GM23338 (cell line): ENCODE measurements around the gene BORCS8. TPM values are rescaled to one million over a fixed set of nuclear protein-coding genes. Genes with fewer than 3 reads are reported as not detected.

Experiments
- ATAC-seq: fragments of 200-7000 bp; cut with Tn5 transposase; 3 replicates; pipeline ENCODE4 v1.9.1; 2020
- DNase-seq: peaks from one replicate; pipeline ENCODE4 v3.0.0-alpha.2; 2015; ENCODE audit warnings: low spot score
- H2AFZ ChIP-seq: fragments of 200-600 bp; sonication (generic); 2 replicates; pipeline ENCODE4 v1.8.0; 2016; ENCODE audit warnings: antibody characterized with exemption, mild to moderate bottlenecking, moderate library complexity
- H3F3A ChIP-seq: fragments of 200-600 bp; sonication (generic); replicated peaks from 2 replicates; pipeline ENCODE4 v1.8.0; 2017; ENCODE audit warnings: antibody characterized with exemption, mixed run types, low read depth
- H3K27ac ChIP-seq: fragments of 200-600 bp; sonication (generic); 2 replicates; pipeline ENCODE4 v1.6.1; 2016; ENCODE audit warnings: low read depth
- H3K27me3 ChIP-seq: fragments of 200-600 bp; sonication (generic); 2 replicates; pipeline ENCODE4 v1.8.0; 2016; ENCODE audit warnings: mild to moderate bottlenecking, mixed run types, moderate library complexity; ENCODE audit not compliant: insufficient read depth
- H3K36me3 ChIP-seq: fragments of 200-600 bp; sonication (generic); 2 replicates; pipeline ENCODE4 v1.8.0; 2016; ENCODE audit warnings: mild to moderate bottlenecking; ENCODE audit not compliant: insufficient read depth
- H3K4me1 ChIP-seq: fragments of 200-600 bp; sonication (generic); 2 replicates; pipeline ENCODE4 v1.8.0; 2016; ENCODE audit warnings: mild to moderate bottlenecking, moderate library complexity; ENCODE audit not compliant: insufficient read depth
- H3K4me2 ChIP-seq: fragments of 200-600 bp; sonication (generic); 2 replicates; pipeline ENCODE4 v1.7.1; 2017; ENCODE audit warnings: mixed run types
- H3K4me3 ChIP-seq: fragments of 200-600 bp; sonication (generic); 2 replicates; pipeline ENCODE4 v1.6.1; 2016; ENCODE audit warnings: mixed run types
- H3K79me2 ChIP-seq: fragments of 200-600 bp; sonication (generic); replicated peaks from 2 replicates; pipeline ENCODE4 v1.8.0; 2017; ENCODE audit warnings: mild to moderate bottlenecking; ENCODE audit not compliant: insufficient read depth
- H3K9me2 ChIP-seq: fragments of 200-600 bp; sonication (generic); 2 replicates; pipeline ENCODE4 v1.8.0; 2017; ENCODE audit not compliant: insufficient read depth
- H4K20me1 ChIP-seq: fragments of 200-600 bp; sonication (generic); replicated peaks from 2 replicates; pipeline ENCODE4 v1.8.0; 2017; ENCODE audit warnings: mild to moderate bottlenecking; ENCODE audit not compliant: insufficient read depth
- H3K27ac Mint-ChIP-seq: 2 replicates; pipeline ENCODE4 v1.8.0; 2020; ENCODE audit warnings: inconsistent platforms, mild to moderate bottlenecking, moderate library complexity, mixed read lengths
- H3K27me3 Mint-ChIP-seq: 3 replicates; pipeline ENCODE4 v1.8.0; 2022; ENCODE audit warnings: low read depth, mild to moderate bottlenecking, moderate library complexity, mixed read lengths, inconsistent platforms; ENCODE audit not compliant: insufficient read depth, poor library complexity
- H3K36me3 Mint-ChIP-seq: 3 replicates; pipeline ENCODE4 v1.8.0; 2021; ENCODE audit warnings: low read depth, mild to moderate bottlenecking, inconsistent platforms, moderate library complexity, mixed read lengths
- H3K4me1 Mint-ChIP-seq: 3 replicates; pipeline ENCODE4 v1.8.0; 2020; ENCODE audit warnings: mild to moderate bottlenecking, inconsistent platforms, mixed read lengths
- H3K4me3 Mint-ChIP-seq: 3 replicates; pipeline ENCODE4 v1.8.0; 2021; ENCODE audit warnings: moderate library complexity, mild to moderate bottlenecking, inconsistent platforms, mixed read lengths
- H3K9me3 Mint-ChIP-seq: 3 replicates; pipeline ENCODE4 v1.8.0; 2020; ENCODE audit warnings: moderate library complexity, mild to moderate bottlenecking, inconsistent platforms, mixed read lengths
- CREB1 ChIP-seq: fragments of 250-450 bp; sonication (Bioruptor Pico); IDR thresholded peaks from 2 replicates; pipeline ENCODE4 v1.5.0; 2020; ENCODE audit warnings: low read depth, mild to moderate bottlenecking, moderate library complexity
- EZH2 ChIP-seq: fragments of 200-600 bp; sonication (generic); IDR thresholded peaks from one replicate; pipeline ENCODE4 v1.8.0; 2017; ENCODE audit warnings: antibody characterized with exemption, mild to moderate bottlenecking, low read depth; ENCODE audit not compliant: unreplicated experiment
- EZH2phosphoT487 ChIP-seq: fragments of 200-600 bp; sonication (generic); IDR thresholded peaks from one replicate; pipeline ENCODE4 v1.8.1; 2018; ENCODE audit warnings: antibody characterized with exemption; ENCODE audit not compliant: unreplicated experiment
- JUNB ChIP-seq: IDR thresholded peaks from one replicate; pipeline ENCODE4 v1.6.1; 2016; ENCODE audit warnings: antibody characterized with exemption; ENCODE audit not compliant: unreplicated experiment
- NANOG ChIP-seq: IDR thresholded peaks from 2 replicates; pipeline ENCODE4 v1.6.1; 2016; ENCODE audit warnings: antibody characterized with exemption, borderline replicate concordance
- POLR2AphosphoS5 ChIP-seq: IDR thresholded peaks from 2 replicates; pipeline ENCODE4 v1.6.1; 2016; ENCODE audit warnings: antibody characterized with exemption, low read depth
- STAT1 ChIP-seq: IDR thresholded peaks from one replicate; pipeline ENCODE4 v1.6.1; 2016; ENCODE audit warnings: antibody characterized with exemption; ENCODE audit not compliant: unreplicated experiment
- ZNF114 ChIP-seq: fragments of 250-450 bp; sonication (Bioruptor Pico); IDR thresholded peaks from 2 replicates; pipeline ENCODE4 v1.5.0; 2020; ENCODE audit warnings: mild to moderate bottlenecking, moderate library complexity
- ZNF331 ChIP-seq: fragments of 250-450 bp; sonication (Bioruptor Pico); IDR thresholded peaks from 2 replicates; pipeline ENCODE4 v1.5.0; 2020; ENCODE audit warnings: low read depth, mild to moderate bottlenecking, moderate library complexity
- polyA plus RNA-seq: library from polyadenylated mRNA; unstranded; fragments of >200 nt; fragmentation: Nextera tagmentation; extraction: Ambion mirVana; gene quantifications from 2 replicates; pipeline ENCODE4 v1.2.1, GENCODE V29; 2016
- total RNA-seq: library from RNA; depleted of rRNA; stranded (reverse); fragments of >200 nt; shearing (Covaris generic); gene quantifications from 2 replicates; pipeline ENCODE4 v1.2.3, GENCODE V29; 2014
- TF ChIP-seq, protein P1 (sequence below): IDR thresholded peaks from 2 replicates; pipeline ENCODE4 v1.6.1; 2016; ENCODE audit warnings: antibody characterized with exemption
- TF ChIP-seq, protein P2 (sequence below): IDR thresholded peaks from one replicate; pipeline ENCODE4 v1.6.1; 2018; ENCODE audit warnings: antibody characterized with exemption; ENCODE audit not compliant: unreplicated experiment
- TF ChIP-seq, protein P3 (sequence below): fragments of 250-450 bp; sonication (Bioruptor Pico); IDR thresholded peaks from 2 replicates; pipeline ENCODE4 v1.5.0; 2020; ENCODE audit warnings: mild to moderate bottlenecking, moderate library complexity
- TF ChIP-seq, protein P4 (sequence below), 2 experiments: fragments of 200-600 bp in 1 of 2; sonication (generic) in 1 of 2; conservative IDR thresholded peaks; 2 replicates each; pipeline versions ENCODE4 v1.5.1 to v1.6.1; 2016 to 2017; ENCODE audit warnings: antibody characterized with exemption in 2 of 2, low read depth in 2 of 2, mild to moderate bottlenecking in 2 of 2, moderate library complexity in 1 of 2

BORCS8 gene
- total and polyA plus RNA-seq, 2 experiments from 2014 or later, result 15.1 to 18.8 TPM

DNA sequence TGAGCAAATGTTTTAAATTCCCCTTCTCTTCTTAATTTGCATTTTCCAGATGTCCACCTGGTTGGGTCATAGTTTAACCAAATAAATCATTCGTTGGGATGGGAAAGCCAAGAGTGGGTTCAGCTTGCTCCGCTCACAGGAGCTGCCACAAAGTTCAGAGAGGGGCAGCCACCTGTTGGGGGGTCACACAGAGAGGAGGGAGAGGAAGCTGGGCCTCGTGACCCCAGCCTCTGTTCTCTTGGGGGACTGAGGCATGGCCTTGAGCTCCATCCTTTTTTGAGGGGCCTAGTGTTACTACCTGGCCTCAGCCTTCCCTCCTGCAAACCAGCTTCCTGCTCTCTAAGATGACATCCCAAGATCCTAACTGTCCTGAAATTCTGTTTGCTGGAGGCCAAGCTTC lies 24.3 kb downstream of the BORCS8 start:
- no peak for TF ChIP-seq STAT1
- TF ChIP-seq CREB1 (CRISPR knock-in tag), result no peak
- TF ChIP-seq, protein P1, sequence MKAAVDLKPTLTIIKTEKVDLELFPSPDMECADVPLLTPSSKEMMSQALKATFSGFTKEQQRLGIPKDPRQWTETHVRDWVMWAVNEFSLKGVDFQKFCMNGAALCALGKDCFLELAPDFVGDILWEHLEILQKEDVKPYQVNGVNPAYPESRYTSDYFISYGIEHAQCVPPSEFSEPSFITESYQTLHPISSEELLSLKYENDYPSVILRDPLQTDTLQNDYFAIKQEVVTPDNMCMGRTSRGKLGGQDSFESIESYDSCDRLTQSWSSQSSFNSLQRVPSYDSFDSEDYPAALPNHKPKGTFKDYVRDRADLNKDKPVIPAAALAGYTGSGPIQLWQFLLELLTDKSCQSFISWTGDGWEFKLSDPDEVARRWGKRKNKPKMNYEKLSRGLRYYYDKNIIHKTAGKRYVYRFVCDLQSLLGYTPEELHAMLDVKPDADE, result no peak
- TF ChIP-seq JUNB, result no peak
- TF ChIP-seq, protein P2, sequence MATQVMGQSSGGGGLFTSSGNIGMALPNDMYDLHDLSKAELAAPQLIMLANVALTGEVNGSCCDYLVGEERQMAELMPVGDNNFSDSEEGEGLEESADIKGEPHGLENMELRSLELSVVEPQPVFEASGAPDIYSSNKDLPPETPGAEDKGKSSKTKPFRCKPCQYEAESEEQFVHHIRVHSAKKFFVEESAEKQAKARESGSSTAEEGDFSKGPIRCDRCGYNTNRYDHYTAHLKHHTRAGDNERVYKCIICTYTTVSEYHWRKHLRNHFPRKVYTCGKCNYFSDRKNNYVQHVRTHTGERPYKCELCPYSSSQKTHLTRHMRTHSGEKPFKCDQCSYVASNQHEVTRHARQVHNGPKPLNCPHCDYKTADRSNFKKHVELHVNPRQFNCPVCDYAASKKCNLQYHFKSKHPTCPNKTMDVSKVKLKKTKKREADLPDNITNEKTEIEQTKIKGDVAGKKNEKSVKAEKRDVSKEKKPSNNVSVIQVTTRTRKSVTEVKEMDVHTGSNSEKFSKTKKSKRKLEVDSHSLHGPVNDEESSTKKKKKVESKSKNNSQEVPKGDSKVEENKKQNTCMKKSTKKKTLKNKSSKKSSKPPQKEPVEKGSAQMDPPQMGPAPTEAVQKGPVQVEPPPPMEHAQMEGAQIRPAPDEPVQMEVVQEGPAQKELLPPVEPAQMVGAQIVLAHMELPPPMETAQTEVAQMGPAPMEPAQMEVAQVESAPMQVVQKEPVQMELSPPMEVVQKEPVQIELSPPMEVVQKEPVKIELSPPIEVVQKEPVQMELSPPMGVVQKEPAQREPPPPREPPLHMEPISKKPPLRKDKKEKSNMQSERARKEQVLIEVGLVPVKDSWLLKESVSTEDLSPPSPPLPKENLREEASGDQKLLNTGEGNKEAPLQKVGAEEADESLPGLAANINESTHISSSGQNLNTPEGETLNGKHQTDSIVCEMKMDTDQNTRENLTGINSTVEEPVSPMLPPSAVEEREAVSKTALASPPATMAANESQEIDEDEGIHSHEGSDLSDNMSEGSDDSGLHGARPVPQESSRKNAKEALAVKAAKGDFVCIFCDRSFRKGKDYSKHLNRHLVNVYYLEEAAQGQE, result no peak
- no peak for TF ChIP-seq ZNF331 (CRISPR knock-in tag)
- TF ChIP-seq, protein P3, sequence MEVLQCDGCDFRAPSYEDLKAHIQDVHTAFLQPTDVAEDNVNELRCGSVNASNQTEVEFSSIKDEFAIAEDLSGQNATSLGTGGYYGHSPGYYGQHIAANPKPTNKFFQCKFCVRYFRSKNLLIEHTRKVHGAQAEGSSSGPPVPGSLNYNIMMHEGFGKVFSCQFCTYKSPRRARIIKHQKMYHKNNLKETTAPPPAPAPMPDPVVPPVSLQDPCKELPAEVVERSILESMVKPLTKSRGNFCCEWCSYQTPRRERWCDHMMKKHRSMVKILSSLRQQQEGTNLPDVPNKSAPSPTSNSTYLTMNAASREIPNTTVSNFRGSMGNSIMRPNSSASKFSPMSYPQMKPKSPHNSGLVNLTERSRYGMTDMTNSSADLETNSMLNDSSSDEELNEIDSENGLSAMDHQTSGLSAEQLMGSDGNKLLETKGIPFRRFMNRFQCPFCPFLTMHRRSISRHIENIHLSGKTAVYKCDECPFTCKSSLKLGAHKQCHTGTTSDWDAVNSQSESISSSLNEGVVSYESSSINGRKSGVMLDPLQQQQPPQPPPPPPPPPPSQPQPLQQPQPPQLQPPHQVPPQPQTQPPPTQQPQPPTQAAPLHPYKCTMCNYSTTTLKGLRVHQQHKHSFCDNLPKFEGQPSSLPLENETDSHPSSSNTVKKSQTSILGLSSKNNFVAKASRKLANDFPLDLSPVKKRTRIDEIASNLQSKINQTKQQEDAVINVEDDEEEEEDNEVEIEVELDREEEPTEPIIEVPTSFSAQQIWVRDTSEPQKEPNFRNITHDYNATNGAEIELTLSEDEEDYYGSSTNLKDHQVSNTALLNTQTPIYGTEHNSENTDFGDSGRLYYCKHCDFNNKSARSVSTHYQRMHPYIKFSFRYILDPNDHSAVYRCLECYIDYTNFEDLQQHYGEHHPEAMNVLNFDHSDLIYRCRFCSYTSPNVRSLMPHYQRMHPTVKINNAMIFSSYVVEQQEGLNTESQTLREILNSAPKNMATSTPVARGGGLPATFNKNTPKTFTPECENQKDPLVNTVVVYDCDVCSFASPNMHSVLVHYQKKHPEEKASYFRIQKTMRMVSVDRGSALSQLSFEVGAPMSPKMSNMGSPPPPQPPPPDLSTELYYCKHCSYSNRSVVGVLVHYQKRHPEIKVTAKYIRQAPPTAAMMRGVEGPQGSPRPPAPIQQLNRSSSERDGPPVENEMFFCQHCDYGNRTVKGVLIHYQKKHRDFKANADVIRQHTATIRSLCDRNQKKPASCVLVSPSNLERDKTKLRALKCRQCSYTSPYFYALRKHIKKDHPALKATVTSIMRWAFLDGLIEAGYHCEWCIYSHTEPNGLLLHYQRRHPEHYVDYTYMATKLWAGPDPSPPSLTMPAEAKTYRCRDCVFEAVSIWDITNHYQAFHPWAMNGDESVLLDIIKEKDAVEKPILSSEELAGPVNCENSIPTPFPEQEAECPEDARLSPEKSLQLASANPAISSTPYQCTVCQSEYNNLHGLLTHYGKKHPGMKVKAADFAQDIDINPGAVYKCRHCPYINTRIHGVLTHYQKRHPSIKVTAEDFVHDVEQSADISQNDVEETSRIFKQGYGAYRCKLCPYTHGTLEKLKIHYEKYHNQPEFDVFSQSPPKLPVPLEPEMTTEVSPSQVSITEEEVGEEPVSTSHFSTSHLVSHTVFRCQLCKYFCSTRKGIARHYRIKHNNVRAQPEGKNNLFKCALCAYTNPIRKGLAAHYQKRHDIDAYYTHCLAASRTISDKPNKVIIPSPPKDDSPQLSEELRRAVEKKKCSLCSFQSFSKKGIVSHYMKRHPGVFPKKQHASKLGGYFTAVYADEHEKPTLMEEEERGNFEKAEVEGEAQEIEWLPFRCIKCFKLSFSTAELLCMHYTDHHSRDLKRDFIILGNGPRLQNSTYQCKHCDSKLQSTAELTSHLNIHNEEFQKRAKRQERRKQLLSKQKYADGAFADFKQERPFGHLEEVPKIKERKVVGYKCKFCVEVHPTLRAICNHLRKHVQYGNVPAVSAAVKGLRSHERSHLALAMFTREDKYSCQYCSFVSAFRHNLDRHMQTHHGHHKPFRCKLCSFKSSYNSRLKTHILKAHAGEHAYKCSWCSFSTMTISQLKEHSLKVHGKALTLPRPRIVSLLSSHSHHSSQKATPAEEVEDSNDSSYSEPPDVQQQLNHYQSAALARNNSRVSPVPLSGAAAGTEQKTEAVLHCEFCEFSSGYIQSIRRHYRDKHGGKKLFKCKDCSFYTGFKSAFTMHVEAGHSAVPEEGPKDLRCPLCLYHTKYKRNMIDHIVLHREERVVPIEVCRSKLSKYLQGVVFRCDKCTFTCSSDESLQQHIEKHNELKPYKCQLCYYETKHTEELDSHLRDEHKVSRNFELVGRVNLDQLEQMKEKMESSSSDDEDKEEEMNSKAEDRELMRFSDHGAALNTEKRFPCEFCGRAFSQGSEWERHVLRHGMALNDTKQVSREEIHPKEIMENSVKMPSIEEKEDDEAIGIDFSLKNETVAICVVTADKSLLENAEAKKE (CRISPR knock-in tag), result no peak
- TF ChIP-seq NANOG, result no peak
- TF ChIP-seq EZH2phosphoT487, result no peak
- TF ChIP-seq POLR2AphosphoS5, result no peak
- TF ChIP-seq ZNF114, result no peak
- no peak for TF ChIP-seq EZH2
- TF ChIP-seq, protein P4, sequence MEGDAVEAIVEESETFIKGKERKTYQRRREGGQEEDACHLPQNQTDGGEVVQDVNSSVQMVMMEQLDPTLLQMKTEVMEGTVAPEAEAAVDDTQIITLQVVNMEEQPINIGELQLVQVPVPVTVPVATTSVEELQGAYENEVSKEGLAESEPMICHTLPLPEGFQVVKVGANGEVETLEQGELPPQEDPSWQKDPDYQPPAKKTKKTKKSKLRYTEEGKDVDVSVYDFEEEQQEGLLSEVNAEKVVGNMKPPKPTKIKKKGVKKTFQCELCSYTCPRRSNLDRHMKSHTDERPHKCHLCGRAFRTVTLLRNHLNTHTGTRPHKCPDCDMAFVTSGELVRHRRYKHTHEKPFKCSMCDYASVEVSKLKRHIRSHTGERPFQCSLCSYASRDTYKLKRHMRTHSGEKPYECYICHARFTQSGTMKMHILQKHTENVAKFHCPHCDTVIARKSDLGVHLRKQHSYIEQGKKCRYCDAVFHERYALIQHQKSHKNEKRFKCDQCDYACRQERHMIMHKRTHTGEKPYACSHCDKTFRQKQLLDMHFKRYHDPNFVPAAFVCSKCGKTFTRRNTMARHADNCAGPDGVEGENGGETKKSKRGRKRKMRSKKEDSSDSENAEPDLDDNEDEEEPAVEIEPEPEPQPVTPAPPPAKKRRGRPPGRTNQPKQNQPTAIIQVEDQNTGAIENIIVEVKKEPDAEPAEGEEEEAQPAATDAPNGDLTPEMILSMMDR (conservative IDR thresholded peaks at IDR 0.05; ENCODE audit: low read depth in 2 of 2), result no peak
- Histone ChIP-seq H3K79me2 (no peaks in the 10 kb centered on the region), H3K4me3 (no peak overlapping the region), H3F3A (peaks cover 12% of the 10 kb centered on the region; the same call in 1 of the 2 replicates), H3K27ac (no peak overlapping the region), H4K20me1 (no peaks in the 10 kb centered on the region), H3K36me3 (no peaks in the 10 kb centered on the region), H3K4me2 (no peak overlapping the region), H3K27me3 (peaks cover 28% of the 10 kb centered on the region), H3K9me2 (no peaks in the 10 kb centered on the region), H2AFZ (no peak overlapping the region), H3K4me1 (peaks cover 16% of the 10 kb centered on the region)
- H3K27ac Mint-ChIP-seq, result no peak overlapping the region
- no peaks in the 10 kb centered on the region for H3K9me3 Mint-ChIP-seq
- H3K4me3 Mint-ChIP-seq, result no peak overlapping the region
- ATAC-seq (no peak), DNase-seq (no peak)
- peaks cover 31% of the 10 kb centered on the region for H3K4me1 Mint-ChIP-seq
- H3K36me3 Mint-ChIP-seq, result no peaks in the 10 kb centered on the region; the same call in 2 of the 3 replicates
- H3K27me3 Mint-ChIP-seq, result peaks cover 31% of the 10 kb centered on the region
